B cell (primary cell): ENCODE measurements around the gene RNF167. TPM values are rescaled to one million over a fixed set of nuclear protein-coding genes. Genes with fewer than 3 reads are reported as not detected.

Experiments
- ATAC-seq: fragments of 200-7000 bp; cut with Tn5 transposase; one replicate; pipeline ENCODE4 v1.10.0; 2021; ENCODE audit warnings: low read depth, mild to moderate bottlenecking, moderate number of reproducible peaks, moderate library complexity
- CTCF ChIA-PET: fragments of 350-600 bp; sonication (Branson Sonifier 250); formaldehyde crosslinking; loops from one replicate; lab custom pipeline; 2021; ENCODE audit warnings: antibody characterized with exemption, inconsistent platforms; lab: Charles Lee
- POLR2A ChIA-PET: fragments of 350-600 bp; sonication (Branson Sonifier 250); formaldehyde crosslinking; loops from one replicate; lab custom pipeline; 2021; ENCODE audit warnings: antibody characterized with exemption; lab: Charles Lee
- DNase-seq: peaks from one replicate; pipeline ENCODE4 v3.0.0; 2013
- H2AFZ ChIP-seq: 2 replicates; pipeline ENCODE4 v1.6.1; 2012; ENCODE audit warnings: mild to moderate bottlenecking, low read depth, low read length; ENCODE audit not compliant: insufficient read depth, poor library complexity, severe bottlenecking
- H3K27ac ChIP-seq, 2 donors: 1 replicate in 1 of 2; 2 replicates in 1 of 2; pipeline ENCODE4 v1.5.1; 2012 to 2013; ENCODE audit warnings: low read length in 2 of 2, mild to moderate bottlenecking in 2 of 2, moderate library complexity in 1 of 2
- H3K27me3 ChIP-seq, 4 experiments: fragments of 200-600 bp in 1 of 4; sonication (generic) in 1 of 4; replicated peaks in 1 of 4; 1 replicate in 2 of 4; 2 replicates in 2 of 4; pipeline versions ENCODE4 v1.6.1 to v1.7.0; 2013 to 2016; ENCODE audit warnings: low read length in 3 of 4, mild to moderate bottlenecking in 2 of 4, mixed read lengths in 1 of 4, moderate library complexity in 1 of 4; ENCODE audit not compliant: insufficient read depth in 4 of 4, control insufficient read depth in 3 of 4; ENCODE audit errors: control extremely low read depth in 1 of 4
- H3K36me3 ChIP-seq, 2 experiments: replicated peaks in 1 of 2; 1 replicate in 1 of 2; 2 replicates in 1 of 2; pipeline versions ENCODE4 v1.6.1 to v1.7.1; 2013; ENCODE audit warnings: low read length in 1 of 2; ENCODE audit not compliant: insufficient read depth in 2 of 2, control insufficient read depth in 1 of 2; ENCODE audit errors: control extremely low read depth in 1 of 2, extremely low read depth in 1 of 2
- H3K4me1 ChIP-seq, 2 donors: fragments of 200-600 bp in 1 of 2; sonication (generic) in 1 of 2; 1 replicate in 1 of 2; 2 replicates in 1 of 2; pipeline versions ENCODE4 v1.5.1 to v1.6.1; 2013 to 2017; ENCODE audit warnings: low read length in 2 of 2; ENCODE audit not compliant: control insufficient read depth in 2 of 2, insufficient read depth in 2 of 2
- H3K4me2 ChIP-seq: replicated peaks from 2 replicates; pipeline ENCODE3; 2012; ENCODE audit warnings: mild to moderate bottlenecking, low read depth, low read length; ENCODE audit not compliant: poor library complexity, severe bottlenecking
- H3K4me3 ChIP-seq, 5 experiments: fragments of 200-600 bp in 1 of 5; sonication (generic) in 1 of 5; 1 replicate in 3 of 5; 2 replicates in 2 of 5; pipeline versions ENCODE4 v1.5.1 to v1.7.0; 2011 to 2016; ENCODE audit warnings: low read length in 4 of 5, mild to moderate bottlenecking in 4 of 5, low read depth in 2 of 5, control low read depth in 1 of 5, moderate library complexity in 1 of 5; ENCODE audit not compliant: insufficient read depth in 1 of 5; ENCODE audit errors: control extremely low read depth in 1 of 5, extremely low read depth in 1 of 5
- H3K79me2 ChIP-seq: fragments of 200-600 bp; sonication (generic); one replicate; pipeline ENCODE4 v1.6.0; 2016; ENCODE audit warnings: low read length; ENCODE audit not compliant: control insufficient read depth, insufficient read depth
- H3K9ac ChIP-seq: fragments of 200-600 bp; sonication (generic); 2 replicates; pipeline ENCODE4 v1.6.1; 2017; ENCODE audit warnings: mild to moderate bottlenecking, low read length, moderate library complexity
- H3K9me3 ChIP-seq, 3 donors: one replicate each; pipeline versions ENCODE4 v1.6.1 to v1.7.1; 2013; ENCODE audit warnings: low read length in 2 of 3; ENCODE audit not compliant: control insufficient read depth in 2 of 3, insufficient read depth in 1 of 3; ENCODE audit errors: control extremely low read depth in 1 of 3
- H4K20me1 ChIP-seq: 2 replicates; pipeline ENCODE4 v1.6.0; 2012; ENCODE audit warnings: mild to moderate bottlenecking, low read length; ENCODE audit not compliant: insufficient read depth, control insufficient read depth, poor library complexity, severe bottlenecking
- H3K27ac Mint-ChIP-seq: one replicate; pipeline ENCODE4 v1.8.0; 2021; ENCODE audit warnings: mixed read lengths
- H3K27me3 Mint-ChIP-seq: one replicate; pipeline ENCODE4 v1.8.0; 2021; ENCODE audit warnings: mixed read lengths
- H3K4me1 Mint-ChIP-seq: one replicate; pipeline ENCODE4 v1.8.0; 2021; ENCODE audit warnings: mixed read lengths
- H3K4me3 Mint-ChIP-seq: one replicate; pipeline ENCODE4 v1.8.0; 2021; ENCODE audit warnings: mixed read lengths
- H3K9me3 Mint-ChIP-seq: one replicate; pipeline ENCODE4 v1.8.0; 2022; ENCODE audit warnings: mixed read lengths; ENCODE audit not compliant: insufficient read depth
- CTCF ChIP-seq: fragments of 200-600 bp; IDR thresholded peaks from one replicate; pipeline ENCODE4 v1.8.0; 2022; ENCODE audit warnings: antibody characterized with exemption, mild to moderate bottlenecking
- EZH2 ChIP-seq: IDR thresholded peaks from 2 replicates; pipeline ENCODE4 v1.6.1; 2012; ENCODE audit warnings: borderline replicate concordance, low read depth, mild to moderate bottlenecking, moderate library complexity, low read length; ENCODE audit not compliant: insufficient read depth, poor library complexity, severe bottlenecking
- WGBS: methylation state at CpG from one replicate; pipeline ENCODE4 v1.1.5; 2013; ENCODE audit warnings: missing lambda C conversion rate; ENCODE audit not compliant: insufficient coverage; 5-methylcytosine and 5-hydroxymethylcytosine counted together
- intact Hi-C: fragments of 100-400 bp; cut with micrococcal nuclease; formaldehyde crosslinking; loops from one replicate; pipeline ENCODE4 v1.10.0; 2022
- polyA plus RNA-seq: library from polyadenylated mRNA; depleted of rRNA; stranded (reverse); fragments of >200 nt; gene quantifications from 2 replicates; pipeline ENCODE4 v1.2.3, GENCODE V29; 2012
- total RNA-seq, 2 donors: library from RNA; stranded (reverse); fragments of 120-200 nt in 1 of 2; gene quantifications; 1 replicate in 1 of 2; 2 replicates in 1 of 2; pipeline versions ENCODE4 v1.2.3 to v1.2.4, GENCODE V29; 2013 to 2022

Gene RNF167
- total and polyA plus RNA-seq, 2 donors (not counting 1 experiment from before 2014, with no cell fraction given), result 143 to 186 TPM

- Histone ChIP-seq H3K9me3 (no peaks in the 10 kb centered on the region), H2AFZ (peak within 1 kb of the TSS; percentile 75), H3K9ac (peak within 1 kb of the TSS; percentile 73), H3K4me1 (peaks cover 17 to 22% of the 10 kb centered on the region in 2 donors), H3K27ac (peak within 1 kb of the TSS; percentile 67 to 68), H3K27me3 (no peaks in the 10 kb centered on the region), H4K20me1 (no peaks in the 10 kb centered on the region), H3K79me2 (peaks cover 26% of the 10 kb centered on the region), H3K4me3 (peak within 1 kb of the TSS; percentile 68 to 92 (median 84)), H3K36me3 (peaks cover 0 to 11% of the 10 kb centered on the region in 2 experiments), H3K4me2 (peak within 1 kb of the TSS; percentile 85)
- Mint-ChIP-seq H3K4me3 (no peak within 1 kb of the TSS), H3K4me1 (peaks cover 15% of the 10 kb centered on the region), H3K27ac (no peak within 1 kb of the TSS), H3K27me3 (no peaks in the 10 kb centered on the region), H3K9me3 (no peaks in the 10 kb centered on the region)
- TF ChIP-seq CTCF (peak; percentile 16), EZH2 (no peak)
- intact Hi-C loops, result loop anchor here (1.0 to 5.0 kb wide), 12 partner anchors 12 to 258 kb away; partner anchors contain the start of genes ARRB2, C17orf107, CAMTA2 and INCA1
- ATAC-seq (peak; percentile 68), DNase-seq (peak; percentile 99)
- CTCF ChIA-PET, result interaction anchor here (0.5 to 4.3 kb wide), 22 partner anchors 11 to 453 kb away, joined by 3 to 32 read pairs (median 4); partner anchors contain the start of genes CAMTA2, CHRNE, PFN1 and RNF167
- under 1% methylated on average over 55 of the region's 66 CpGs for WGBS
- POLR2A ChIA-PET, result interaction anchor here (0.6 to 4.7 kb wide), 24 partner anchors 11 to 825 kb away, joined by 3 to 81 read pairs (median 5); partner anchors contain the start of genes ARRB2, C17orf107, CAMTA2 and CHRNE
Observed at GRCh38 chr17:4967539-4968485, 27.7 kb downstream of the RNF167 start, which contains the start of gene SPAG7. TSS of gene SPAG7 (minus strand) at chr17:4967817. CDS start at chr17:4967804, 13 bp downstream.
